GM19372 (cell line): Measurements from ENCODE around the gene MCM3AP.
"Not testable (repeated sequence)": the region's sequence is repeated elsewhere in the genome, so short reads cannot be mapped to it uniquely, and the experiment has no call there.

ENCODE experiments used
- ATAC-seq: cut with Tn5 transposase; IDR thresholded peaks from one replicate; pipeline ENCODE4 v1.9.1; 2021; ENCODE audit warnings: mild to moderate bottlenecking, low read depth, moderate library complexity; ENCODE audit not compliant: unreplicated experiment

The MCM3AP gene

GRCh38 chr21:46312949-46313348 lies 27.5 kb upstream of the MCM3AP start:
- ATAC-seq = no peak

DNA sequence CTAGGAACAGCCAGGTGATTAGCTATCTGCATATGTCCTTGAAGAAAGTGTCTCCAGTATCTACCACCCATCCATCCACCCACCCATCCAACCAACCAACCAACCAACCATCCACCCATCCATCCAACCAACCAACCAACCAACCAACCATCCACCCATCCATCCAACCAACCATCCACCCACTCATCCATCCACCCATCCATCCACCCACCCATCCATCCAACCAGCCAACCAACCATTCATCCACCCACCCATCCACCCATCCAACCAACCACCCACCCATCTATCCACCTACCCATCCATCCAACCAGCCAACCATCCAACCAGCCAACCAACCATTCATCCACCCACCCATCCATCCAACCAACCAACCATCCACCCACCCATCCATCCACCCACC lies 26.2 kb upstream of the MCM3AP start:
- ATAC-seq = no peak

GRCh38 chr21:46310260-46310659 lies 24.8 kb upstream of the MCM3AP start:
- ATAC-seq = not testable (repeated sequence)

DNA sequence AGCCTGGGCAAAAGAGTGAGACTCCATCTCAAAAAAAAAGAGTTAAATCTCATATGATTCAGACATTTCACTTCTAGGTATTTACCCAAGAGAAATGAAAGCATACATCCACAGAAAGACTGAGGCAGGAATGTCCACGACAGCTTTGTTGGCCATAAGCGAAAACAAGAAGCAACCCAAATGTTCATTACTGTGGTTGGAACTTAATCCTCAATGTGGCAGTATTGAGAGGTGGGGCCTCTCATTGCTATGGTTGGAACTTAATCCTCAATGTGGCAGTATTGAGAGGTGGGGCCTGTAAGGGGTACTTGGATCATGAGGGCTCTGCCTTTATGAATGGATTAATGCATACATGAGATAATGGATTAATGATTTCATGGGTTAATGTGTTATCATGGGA lies 23.0 kb upstream of the MCM3AP start:
- no peak for ATAC-seq

DNA sequence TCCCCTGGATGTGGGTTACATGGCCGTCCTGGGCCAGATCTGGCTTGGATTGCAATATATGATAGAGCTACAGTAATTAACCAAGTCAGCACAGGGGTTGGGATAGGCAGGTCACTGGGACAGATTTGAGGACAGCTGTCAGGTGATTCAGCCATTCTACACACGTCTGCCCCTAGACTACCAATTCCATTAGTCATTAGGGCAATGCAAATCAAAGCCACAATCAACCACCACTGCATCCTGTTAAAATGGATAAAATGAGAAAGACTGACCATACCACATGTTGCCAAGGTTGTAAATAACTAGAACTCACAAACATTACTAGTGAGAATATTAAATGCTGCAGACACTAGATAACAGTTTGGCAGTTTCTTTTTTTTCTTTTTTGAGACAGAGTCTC lies 22.2 kb upstream of the MCM3AP start:
- ATAC-seq = no peak

- no peak for ATAC-seq
Observed at GRCh38 chr21:46304955-46305354, 19.5 kb upstream of the MCM3AP start.

DNA sequence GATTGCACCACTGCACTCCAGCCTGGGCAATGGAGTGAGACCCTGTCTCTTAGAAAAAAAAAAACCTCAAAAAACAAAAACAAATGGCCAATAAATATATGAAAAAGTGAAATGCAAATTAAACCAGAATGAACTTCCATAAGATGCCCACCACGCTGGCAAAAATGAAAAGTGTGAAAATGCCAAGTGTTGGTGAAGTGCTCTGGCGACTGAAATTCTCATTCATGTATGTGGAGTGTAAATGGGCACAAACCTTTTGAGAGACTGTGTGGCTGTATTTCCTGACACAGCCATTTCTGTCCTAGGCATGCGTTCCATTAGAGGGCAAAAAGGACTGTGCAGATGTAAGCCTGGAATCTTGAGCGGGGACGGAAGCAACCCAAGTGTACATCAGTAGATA lies 19.0 kb upstream of the MCM3AP start:
- no peak for ATAC-seq

GRCh38 chr21:46301759-46302158 lies 16.3 kb upstream of the MCM3AP start:
- no peak for ATAC-seq

GRCh38 chr21:46299167-46299566 lies 13.8 kb upstream of the MCM3AP start:
- ATAC-seq = no peak

- no peak for ATAC-seq
Observed at GRCh38 chr21:46297338-46298271, 12.2 kb upstream of the MCM3AP start.

- peak; percentile 81 for ATAC-seq
Observed at GRCh38 chr21:46295996-46296752, 10.8 kb upstream of the MCM3AP start.

- no peak for ATAC-seq
Observed at GRCh38 chr21:46295177-46295770, 9.9 kb upstream of the MCM3AP start.

DNA sequence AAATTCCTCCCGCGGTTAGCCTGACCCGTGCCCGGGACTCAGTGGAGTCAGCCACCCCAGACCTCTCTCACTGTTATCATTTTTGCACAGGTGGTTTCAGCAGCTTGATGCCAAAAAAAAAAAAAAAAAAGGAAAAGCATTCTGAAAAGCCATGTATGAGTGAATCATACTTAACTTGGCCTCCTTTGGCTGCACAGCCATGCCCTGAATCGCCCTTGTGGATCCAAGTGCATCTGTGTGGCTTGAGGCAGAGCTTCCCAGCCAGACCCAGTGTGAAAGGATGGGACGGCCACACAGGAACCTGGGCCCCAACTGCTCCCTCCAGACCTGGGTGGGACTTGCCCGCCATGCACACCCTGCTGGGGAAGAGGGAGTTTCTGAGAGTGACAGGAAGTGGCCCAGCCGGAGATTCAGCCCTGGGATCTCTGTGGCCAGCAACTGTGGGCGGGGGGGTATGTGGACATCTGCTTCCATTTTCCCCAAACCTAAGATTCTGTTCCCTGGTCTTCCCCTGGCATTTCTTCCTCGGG lies 9.3 kb upstream of the MCM3AP start:
- ATAC-seq = no peak

- no peak for ATAC-seq
Observed at GRCh38 chr21:46291561-46291960, 6.2 kb upstream of the MCM3AP start.

DNA sequence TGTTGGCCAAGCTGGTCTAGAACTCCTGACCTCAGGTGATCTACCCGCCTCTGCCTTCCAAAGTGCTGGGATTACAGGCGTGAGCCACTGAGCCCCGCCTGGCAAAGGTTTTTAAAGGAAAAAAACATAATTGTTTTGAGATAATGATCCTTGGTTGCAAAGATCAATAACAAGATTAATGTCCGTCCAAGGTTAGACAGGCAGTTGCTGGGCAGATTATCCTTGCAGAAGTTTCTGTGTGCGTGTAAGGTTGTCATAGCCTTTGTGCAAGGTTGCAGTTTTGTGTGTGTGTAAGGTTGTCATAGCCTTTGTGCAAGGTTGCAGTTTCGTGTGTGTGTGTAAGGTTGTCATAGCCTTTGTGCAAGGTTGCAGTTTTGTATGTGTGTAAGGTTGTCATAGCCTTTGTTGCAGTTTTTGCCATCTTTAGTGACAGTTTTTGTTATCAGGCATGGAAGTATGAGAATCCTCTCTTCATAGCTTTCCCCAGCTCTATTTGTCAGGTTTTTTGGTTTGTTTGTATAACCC lies 4.3 kb upstream of the MCM3AP start:
- no peak for ATAC-seq

- ATAC-seq = no peak
Observed at GRCh38 chr21:46287541-46287940, 2.1 kb upstream of the MCM3AP start.

DNA sequence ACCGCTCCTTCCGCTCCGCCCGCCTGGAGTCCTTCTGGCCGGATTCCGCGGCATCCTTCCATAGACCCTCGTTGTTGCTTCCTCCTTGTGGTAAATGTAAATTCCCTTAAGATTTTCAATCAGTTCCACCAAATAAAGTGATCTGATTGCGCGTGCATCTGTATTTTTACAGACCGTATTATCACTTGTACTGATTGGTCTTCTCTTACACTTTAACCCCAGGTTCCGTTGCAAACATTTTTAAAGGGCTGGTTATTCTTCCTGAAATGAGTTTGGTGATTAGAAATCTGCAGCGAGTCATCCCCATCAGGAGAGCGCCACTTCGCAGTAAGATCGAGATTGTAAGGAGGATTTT lies 1.2 kb upstream of the MCM3AP start:
- no peak for ATAC-seq

DNA sequence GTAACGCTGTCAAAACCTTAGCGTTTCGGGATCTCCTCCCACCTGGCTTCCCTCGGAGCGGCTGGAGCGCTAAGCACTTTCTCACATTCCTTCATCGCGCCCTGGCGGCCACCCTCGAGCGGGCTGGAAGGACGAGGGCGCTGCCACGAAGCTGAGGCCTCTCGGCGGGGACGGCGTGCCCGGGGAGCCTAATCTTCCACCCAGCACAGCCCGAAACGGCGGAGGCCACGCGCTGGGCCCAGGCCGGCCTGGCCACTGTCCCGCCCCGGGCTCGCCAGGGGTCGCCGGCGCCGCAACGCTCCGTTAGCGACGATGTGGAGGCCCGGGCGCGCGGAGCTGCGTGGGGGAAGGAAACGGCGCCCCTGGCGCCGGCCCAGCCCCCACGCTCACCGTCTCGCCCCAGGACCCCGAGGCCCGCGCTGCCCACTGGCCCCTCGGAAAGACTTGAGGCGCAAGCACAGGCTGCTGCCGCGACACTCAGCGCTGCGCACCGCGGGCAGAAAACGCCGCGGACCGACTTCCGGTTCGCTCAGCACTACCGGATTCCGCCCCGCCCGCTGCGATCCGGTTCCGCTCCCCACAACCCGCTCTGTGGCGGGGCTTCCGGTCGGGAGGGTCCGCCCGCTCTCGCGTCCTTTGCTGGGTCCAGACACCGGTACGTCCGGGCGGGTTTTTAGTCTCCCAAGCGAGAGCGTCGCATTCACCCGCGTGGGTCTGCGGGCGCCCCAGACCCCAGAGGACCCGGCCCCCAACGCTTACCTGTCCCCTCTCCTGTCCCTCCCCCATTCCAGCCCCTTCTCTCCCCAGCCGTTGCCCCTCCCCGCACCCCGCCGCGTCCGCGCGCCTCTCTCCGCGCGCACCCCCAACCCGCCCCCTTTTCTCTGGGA lies 593 bp upstream of the MCM3AP start, which contains the start of gene YBEY:
Gene YBEY (plus strand): TSS at position 582 of the 887 bp plus-strand sequence. CDS start 572 bp downstream, outside the sequence.
- peak; percentile 91 for ATAC-seq

- ATAC-seq = no peak
Observed at GRCh38 chr21:46284733-46285132, 678 bp downstream of the MCM3AP start.
